CD4-positive, alpha-beta T cell treated with Interleukin-1 beta for 1 hour (primary cell): Measurements from ENCODE around the gene IQCH.
A peak's percentile ranks its signal among the peaks of the same experiment; 100 is the strongest.

ENCODE experiments used
- DNase-seq, 2 donors: peaks; one replicate each; pipeline ENCODE4 v3.0.0-alpha.2; 2020 to 2022

Gene IQCH

GRCh38 chr15:67542420-67543347, 288.1 kb downstream of the IQCH start, which contains the start of gene MAP2K5:
MAP2K5 (plus strand) TSS chr15:67542703; CDS start chr15:67543336, 633 bp downstream.
- peak; percentile 79 to 84 for DNase-seq

- DNase-seq: no peak
Observed at GRCh38 chr15:67543348-67543718, 288.7 kb downstream of the IQCH start.

- DNase-seq: no peak
Observed at GRCh38 chr15:67544475-67544874, 289.9 kb downstream of the IQCH start.

- no peak for DNase-seq
Observed at GRCh38 chr15:67545864-67546263, 291.3 kb downstream of the IQCH start.

GRCh38 chr15:67547064-67547463, 292.5 kb downstream of the IQCH start:
- DNase-seq: no peak

- no peak for DNase-seq
Observed at GRCh38 chr15:67547836-67548235, 293.2 kb downstream of the IQCH start.

- DNase-seq: no peak
Observed at GRCh38 chr15:67548236-67548852, 293.8 kb downstream of the IQCH start.

- no peak for DNase-seq
Observed at GRCh38 chr15:67548862-67549651, 294.5 kb downstream of the IQCH start.

- DNase-seq: no peak
Observed at GRCh38 chr15:67549736-67550135, 295.1 kb downstream of the IQCH start.

- no peak for DNase-seq
Observed at GRCh38 chr15:67550522-67550921, 295.9 kb downstream of the IQCH start.

GRCh38 chr15:67551207-67551743, 296.7 kb downstream of the IQCH start:
- DNase-seq: no peak
